Measurements from ENCODE around the gene STARD3. TPM values are rescaled to one million over a fixed set of nuclear protein-coding genes. Genes with fewer than 3 reads are reported as not detected.

STARD3 gene
- total and polyA plus RNA-seq, 2 of the 13 experiments (the other 11 are each of a cell fraction or from before 2014, with no cell fraction given) = 34.6 to 100 TPM

DNA sequence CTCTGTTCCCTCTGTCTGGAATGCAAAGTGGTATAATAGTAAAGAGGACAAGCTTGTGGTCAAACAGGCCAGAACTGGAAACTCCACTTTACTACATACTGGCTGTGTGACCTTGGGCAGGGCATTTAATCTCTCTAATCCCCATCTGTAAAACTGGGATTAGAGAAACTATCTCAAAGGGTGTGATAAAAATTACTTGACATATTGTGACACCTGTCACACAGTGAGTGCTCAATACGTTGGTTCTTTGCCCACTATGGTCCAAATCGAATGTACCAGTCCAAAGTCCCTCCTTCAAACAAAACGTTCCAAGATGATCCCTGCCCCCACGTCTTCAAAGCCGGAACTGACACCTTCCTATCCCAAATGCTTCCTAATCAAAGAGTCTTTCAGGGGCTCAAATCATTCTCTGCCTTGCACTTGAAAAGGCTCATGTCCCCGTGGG, 50.2 kb downstream of the STARD3 start (continued):
- TF ChIP-seq YEATS4 (CRISPR knock-in tag; IDR thresholded peaks at IDR 0.05; ENCODE audit: borderline replicate concordance) (no peak), SMARCC2 (IDR thresholded peaks at IDR 0.05) (0 out of 2 replicates have a peak, but pooled peaks have one; percentile 27), ZNF260 (CRISPR knock-in tag; IDR thresholded peaks at IDR 0.05; ENCODE audit: borderline replicate concordance, low read depth) (no peak), ZNF407 (CRISPR knock-in tag; IDR thresholded peaks at IDR 0.05; ENCODE audit: not compliant biosample characterization) (no peak), CBX5 (CRISPR knock-in tag; IDR thresholded peaks at IDR 0.05; ENCODE audit: borderline replicate concordance) (no peak), ZSCAN21 (CRISPR knock-in tag; IDR thresholded peaks at IDR 0.05; ENCODE audit: borderline replicate concordance) (no peak), FOSL2 (CRISPR knock-in tag; IDR thresholded peaks at IDR 0.05) (0 out of 2 replicates have a peak, but pooled peaks have one; percentile 14), ARNTL (CRISPR knock-in tag; IDR thresholded peaks at IDR 0.05) (peak; percentile 57; the same call in 1 of the 2 replicates), ZNF547 (CRISPR knock-in tag; IDR thresholded peaks at IDR 0.05) (no peak), ZNF337 (CRISPR knock-in tag; IDR thresholded peaks at IDR 0.05; ENCODE audit: borderline replicate concordance, low read depth) (no peak), CBFB (CRISPR knock-in tag; IDR thresholded peaks at IDR 0.05) (0 out of 2 replicates have a peak, but pooled peaks have one; percentile 47), ZNF280B (CRISPR knock-in tag; IDR thresholded peaks at IDR 0.05; ENCODE audit: borderline replicate concordance) (no peak), NCOA2 (CRISPR knock-in tag; IDR thresholded peaks at IDR 0.05) (peak; percentile 64), FOXO1 (CRISPR knock-in tag; IDR thresholded peaks at IDR 0.05) (no peak), SPEN (CRISPR knock-in tag; IDR thresholded peaks at IDR 0.05; ENCODE audit: low read depth) (no peak)
- TF ChIP-seq, protein P1, sequence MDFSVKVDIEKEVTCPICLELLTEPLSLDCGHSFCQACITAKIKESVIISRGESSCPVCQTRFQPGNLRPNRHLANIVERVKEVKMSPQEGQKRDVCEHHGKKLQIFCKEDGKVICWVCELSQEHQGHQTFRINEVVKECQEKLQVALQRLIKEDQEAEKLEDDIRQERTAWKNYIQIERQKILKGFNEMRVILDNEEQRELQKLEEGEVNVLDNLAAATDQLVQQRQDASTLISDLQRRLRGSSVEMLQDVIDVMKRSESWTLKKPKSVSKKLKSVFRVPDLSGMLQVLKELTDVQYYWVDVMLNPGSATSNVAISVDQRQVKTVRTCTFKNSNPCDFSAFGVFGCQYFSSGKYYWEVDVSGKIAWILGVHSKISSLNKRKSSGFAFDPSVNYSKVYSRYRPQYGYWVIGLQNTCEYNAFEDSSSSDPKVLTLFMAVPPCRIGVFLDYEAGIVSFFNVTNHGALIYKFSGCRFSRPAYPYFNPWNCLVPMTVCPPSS (IDR thresholded peaks at IDR 0.05) = no peak
- TF ChIP-seq, protein P2, sequence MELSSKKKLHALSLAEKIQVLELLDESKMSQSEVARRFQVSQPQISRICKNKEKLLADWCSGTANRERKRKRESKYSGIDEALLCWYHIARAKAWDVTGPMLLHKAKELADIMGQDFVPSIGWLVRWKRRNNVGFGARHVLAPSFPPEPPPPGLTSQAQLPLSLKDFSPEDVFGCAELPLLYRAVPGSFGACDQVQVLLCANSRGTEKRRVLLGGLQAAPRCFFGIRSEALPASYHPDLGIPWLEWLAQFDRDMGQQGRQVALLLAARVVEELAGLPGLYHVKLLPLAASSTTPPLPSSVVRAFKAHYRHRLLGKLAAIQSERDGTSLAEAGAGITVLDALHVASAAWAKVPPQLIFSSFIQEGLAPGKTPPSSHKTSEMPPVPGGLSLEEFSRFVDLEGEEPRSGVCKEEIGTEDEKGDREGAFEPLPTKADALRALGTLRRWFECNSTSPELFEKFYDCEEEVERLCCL (CRISPR knock-in tag; IDR thresholded peaks at IDR 0.05; ENCODE audit: borderline replicate concordance) = no peak
- TF ChIP-seq, protein P3, sequence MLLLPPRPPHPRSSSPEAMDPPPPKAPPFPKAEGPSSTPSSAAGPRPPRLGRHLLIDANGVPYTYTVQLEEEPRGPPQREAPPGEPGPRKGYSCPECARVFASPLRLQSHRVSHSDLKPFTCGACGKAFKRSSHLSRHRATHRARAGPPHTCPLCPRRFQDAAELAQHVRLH (CRISPR knock-in tag; IDR thresholded peaks at IDR 0.05; ENCODE audit: borderline replicate concordance, low read depth) = no peak

Data from HepG2 (cell line).